GM12873 (cell line): Measurements from ENCODE around the gene NDRG4.

Experiments used
- TF ChIP-seq, protein P1 (sequence below): IDR thresholded peaks from 2 replicates; pipeline ENCODE4 v1.5.1; 2012; ENCODE audit warnings: low read depth, mild to moderate bottlenecking, moderate library complexity, low read length, control low read depth; ENCODE audit not compliant: insufficient read depth; ENCODE audit errors: missing control alignments

The NDRG4 gene

DNA sequence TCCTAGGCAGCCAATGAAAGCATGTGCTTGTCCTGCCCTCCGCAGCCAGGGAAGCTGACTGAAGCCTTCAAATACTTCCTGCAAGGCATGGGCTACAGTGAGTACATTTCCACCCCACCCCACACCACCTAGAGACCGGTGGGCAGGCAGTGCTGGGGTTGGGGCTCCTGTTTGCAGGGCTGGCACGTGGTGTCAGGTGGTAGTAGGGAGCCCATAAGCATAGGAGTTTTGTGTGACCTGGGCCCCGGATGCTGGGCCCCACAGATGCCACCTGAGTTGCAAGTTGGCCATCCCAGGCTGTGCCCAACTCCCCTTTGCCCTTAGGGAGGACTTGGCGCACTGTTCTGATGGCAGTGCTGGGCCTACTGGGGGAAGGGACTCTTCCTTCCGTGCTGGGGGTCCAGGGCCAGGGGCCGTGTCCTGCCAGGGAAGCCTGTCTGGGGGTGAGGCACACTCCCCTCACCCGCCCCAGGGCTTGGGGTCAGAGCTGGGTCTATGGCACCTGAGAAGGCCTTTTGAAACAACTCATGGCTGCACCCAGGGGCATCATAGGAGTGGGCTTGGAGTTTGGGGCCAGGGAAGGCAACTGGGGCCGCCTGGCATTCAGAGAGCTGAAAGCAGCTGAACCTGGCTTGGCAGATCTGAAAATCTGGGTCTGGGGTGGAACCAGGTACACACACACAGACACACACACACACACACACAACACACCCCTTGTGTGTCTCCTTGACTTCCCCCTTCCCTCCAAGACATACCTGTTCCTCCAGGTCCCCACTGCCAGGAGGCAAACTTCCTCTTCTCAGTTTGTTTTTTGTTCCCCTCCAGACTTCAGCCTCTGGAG, 9.5 kb downstream of the NDRG4 start:
- TF ChIP-seq, protein P1, sequence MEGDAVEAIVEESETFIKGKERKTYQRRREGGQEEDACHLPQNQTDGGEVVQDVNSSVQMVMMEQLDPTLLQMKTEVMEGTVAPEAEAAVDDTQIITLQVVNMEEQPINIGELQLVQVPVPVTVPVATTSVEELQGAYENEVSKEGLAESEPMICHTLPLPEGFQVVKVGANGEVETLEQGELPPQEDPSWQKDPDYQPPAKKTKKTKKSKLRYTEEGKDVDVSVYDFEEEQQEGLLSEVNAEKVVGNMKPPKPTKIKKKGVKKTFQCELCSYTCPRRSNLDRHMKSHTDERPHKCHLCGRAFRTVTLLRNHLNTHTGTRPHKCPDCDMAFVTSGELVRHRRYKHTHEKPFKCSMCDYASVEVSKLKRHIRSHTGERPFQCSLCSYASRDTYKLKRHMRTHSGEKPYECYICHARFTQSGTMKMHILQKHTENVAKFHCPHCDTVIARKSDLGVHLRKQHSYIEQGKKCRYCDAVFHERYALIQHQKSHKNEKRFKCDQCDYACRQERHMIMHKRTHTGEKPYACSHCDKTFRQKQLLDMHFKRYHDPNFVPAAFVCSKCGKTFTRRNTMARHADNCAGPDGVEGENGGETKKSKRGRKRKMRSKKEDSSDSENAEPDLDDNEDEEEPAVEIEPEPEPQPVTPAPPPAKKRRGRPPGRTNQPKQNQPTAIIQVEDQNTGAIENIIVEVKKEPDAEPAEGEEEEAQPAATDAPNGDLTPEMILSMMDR, result no peak

DNA sequence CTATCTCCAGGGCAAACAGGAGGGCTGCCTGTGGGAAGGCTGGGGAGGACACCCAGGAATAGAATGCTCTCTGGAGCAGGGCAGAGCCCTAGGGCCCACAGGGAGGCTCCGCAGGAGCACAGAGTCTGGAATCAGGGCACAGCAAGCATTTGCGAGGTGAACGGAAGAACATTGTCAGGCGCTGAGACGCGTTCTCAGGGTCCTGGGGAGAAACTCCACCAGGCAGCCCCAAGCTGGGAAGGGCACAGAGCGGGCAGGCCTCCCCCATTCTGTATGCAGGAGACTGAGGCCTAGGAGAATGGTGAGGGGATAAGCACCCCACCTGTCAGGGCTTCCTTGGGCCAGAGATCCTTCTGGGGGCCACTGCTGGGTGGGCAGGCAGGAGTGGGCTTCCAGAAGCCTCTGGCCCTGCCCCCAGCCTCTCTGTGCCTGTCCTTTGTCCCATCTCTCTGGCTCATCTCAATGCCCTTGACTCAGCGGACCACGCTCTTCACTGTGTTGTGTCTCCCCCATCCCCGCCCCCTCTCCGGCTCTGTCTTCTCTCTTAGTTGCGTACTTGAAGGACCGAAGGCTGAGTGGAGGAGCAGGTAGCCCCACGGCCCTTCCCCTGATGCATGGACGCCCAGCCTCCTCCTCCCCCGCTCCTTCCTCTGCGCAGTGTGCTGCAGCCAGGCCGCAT, 10.3 kb downstream of the NDRG4 start:
- TF ChIP-seq, protein P1, result no peak

DNA sequence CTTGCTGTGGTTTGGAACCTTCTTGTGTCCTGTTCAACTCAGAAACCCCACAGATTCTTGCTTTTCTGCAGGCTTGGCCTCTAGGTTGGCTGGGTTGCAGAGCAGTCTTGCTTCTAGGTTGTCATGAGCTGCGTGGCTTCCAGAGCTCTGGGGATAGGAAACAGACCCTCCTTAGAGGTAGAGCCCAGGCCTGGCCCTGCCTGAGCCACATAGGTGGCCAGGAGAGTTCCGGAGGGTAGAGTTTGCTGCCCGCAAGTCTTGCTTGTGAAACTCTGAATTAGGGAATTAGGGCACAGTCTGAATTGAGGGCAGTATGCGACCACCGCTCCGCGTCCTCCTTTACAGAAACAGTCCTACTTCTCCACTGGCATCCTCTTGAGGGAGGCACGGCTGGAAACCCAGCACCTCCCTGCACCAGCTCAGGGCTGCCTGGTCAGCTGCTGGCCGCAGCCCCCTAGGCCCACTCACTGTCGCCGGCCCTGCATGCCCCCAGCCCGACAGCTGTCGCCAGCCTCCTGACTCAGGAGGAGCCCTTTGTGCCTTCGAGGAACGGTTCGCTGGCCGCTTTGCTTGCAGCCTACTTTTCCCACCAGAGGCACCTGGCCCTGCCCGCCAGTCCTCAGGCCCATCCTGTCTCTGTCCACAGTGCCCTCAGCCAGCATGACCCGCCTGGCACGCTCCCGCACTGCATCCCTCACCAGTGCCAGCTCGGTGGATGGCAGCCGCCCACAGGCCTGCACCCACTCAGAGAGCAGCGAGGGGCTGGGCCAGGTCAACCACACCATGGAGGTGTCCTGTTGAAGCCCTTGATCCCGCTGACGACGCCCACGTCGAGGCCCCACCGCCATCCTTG, 11.1 kb downstream of the NDRG4 start:
- TF ChIP-seq, protein P1, result no peak

DNA sequence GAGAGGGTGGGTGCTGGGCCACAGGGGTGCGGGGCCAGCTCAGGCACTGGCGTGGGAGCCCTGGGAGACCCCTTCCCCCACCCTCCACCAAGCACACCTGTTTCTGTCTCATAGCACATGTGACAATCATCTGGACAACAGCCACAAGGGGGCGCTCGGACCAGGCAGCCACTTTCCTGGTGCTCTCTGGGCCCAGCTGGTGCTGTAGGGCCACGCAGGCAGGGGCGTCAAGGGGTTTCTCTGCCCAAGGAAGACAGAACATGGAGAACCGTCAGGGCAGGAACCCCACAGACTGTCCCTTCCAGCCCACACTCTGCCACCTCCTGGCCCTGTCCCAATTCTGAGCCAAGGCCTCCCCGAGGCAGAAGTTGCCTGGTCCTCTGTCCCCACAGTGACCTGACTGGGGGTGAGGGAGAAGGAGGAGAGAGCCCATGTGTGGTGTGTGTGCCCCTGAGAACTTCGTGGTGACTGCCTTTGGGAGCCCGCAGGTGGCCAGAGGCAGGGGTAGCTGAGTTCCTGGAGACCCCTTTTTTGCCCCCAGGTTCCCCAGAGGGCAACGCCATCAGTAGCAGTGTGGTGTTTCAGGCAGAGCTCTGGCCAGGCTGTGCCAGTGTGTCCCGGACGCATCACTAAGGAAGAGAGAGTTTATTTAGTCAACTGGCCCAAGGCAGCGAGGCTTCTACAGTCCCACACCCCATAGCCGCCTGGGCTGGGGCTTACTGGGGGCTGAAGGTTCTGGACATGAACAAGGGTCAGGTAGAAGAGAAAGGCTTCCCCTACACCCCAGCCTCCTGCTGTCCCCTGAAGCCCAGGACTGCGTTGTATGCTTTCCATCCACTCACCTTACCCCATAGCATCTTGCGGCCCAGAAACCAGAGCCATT, 12.2 kb downstream of the NDRG4 start:
- TF ChIP-seq, protein P1, result peak; percentile 90

DNA sequence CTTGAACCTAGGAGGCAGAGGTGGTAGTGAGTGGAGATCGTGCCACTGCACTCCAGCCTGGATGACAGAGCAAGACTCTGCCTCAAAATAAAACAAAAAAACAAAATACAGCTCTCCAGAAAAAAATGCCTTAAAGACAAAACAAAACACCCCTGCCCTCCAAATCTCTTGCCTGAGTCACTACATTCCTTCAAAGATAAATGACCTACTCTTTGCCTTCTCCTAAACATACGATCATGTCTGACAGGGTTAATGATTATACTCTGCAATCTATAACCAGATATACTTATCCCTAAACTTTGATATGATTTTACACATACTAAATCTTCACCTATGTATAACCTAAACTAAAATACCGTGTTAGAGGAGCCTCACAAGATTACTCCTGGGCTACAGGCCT, 13.9 kb downstream of the NDRG4 start:
- TF ChIP-seq, protein P1, result no peak

DNA sequence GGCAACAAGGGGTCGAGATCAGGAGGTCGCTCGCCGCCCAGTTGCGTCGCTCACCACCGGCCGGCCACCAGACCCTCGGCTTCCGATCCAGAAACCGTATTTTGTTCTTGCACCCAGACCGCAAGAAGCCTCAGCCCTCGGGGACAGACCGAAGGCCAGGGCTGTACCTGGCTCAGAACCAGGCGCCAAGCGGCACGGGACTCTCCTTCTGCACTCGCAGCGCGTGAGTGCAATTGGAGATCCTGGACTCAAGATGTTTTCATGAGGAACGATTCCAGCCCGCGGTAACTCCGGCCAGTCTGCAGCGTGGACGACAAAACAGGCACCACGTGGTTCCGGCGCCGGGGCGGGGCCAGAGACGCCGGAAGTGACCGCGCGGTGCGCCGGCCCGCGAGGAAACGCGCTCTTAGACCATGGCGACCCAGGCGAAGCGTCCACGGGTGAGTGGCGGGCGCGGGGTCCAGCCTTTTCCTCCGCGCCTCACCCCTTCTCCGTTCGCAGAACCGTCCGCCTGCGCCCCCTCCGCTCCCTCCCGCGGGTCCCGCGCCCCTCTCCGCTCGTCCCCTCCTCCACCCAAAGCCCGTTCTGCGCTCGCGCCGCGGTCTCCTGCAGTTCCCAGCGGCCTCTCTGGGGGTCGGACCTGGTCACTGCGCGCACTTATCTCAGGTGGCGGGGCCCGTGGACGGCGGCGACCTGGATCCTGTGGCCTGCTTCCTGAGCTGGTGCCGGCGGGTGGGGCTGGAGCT, 15.4 kb downstream of the NDRG4 start, which contains the start of gene SETD6:
TSS of gene SETD6 (plus strand) at position 393 of the 746 bp plus-strand sequence. CDS start at position 414, 21 bp downstream.
- TF ChIP-seq, protein P1, result peak; percentile 6
